T-helper 22 cell (primary cell): Measurements from ENCODE around the gene PPM1F.

Experiments used
- DNase-seq: peaks from one replicate; pipeline ENCODE4 v3.0.0-alpha.2; 2020; ENCODE audit warnings: low read depth

Gene PPM1F

GRCh38 chr22:21975854-21976345, 23.3 kb upstream of the PPM1F start:
- DNase-seq = no peak

GRCh38 chr22:21975273-21975672, 22.6 kb upstream of the PPM1F start:
- no peak for DNase-seq

GRCh38 chr22:21974058-21974649, 21.5 kb upstream of the PPM1F start:
- no peak for DNase-seq

- DNase-seq = no peak
Measured at GRCh38 chr22:21972806-21973205, 20.2 kb upstream of the PPM1F start.

- no peak for DNase-seq
Measured at GRCh38 chr22:21972293-21972779, 19.7 kb upstream of the PPM1F start.

GRCh38 chr22:21971858-21972275, 19.2 kb upstream of the PPM1F start:
- DNase-seq = no peak

- DNase-seq = no peak
Measured at GRCh38 chr22:21970800-21971617, 18.4 kb upstream of the PPM1F start.

GRCh38 chr22:21970037-21970799, 17.6 kb upstream of the PPM1F start:
- DNase-seq = no peak

GRCh38 chr22:21968452-21969129, 15.9 kb upstream of the PPM1F start:
- no peak for DNase-seq

- DNase-seq = no peak
Measured at GRCh38 chr22:21967693-21968271, 15.1 kb upstream of the PPM1F start.

GRCh38 chr22:21966643-21967516, 14.2 kb upstream of the PPM1F start:
- DNase-seq = no peak

GRCh38 chr22:21965762-21966288, 13.2 kb upstream of the PPM1F start:
- no peak for DNase-seq

- no peak for DNase-seq
Measured at GRCh38 chr22:21964918-21965484, 12.4 kb upstream of the PPM1F start.

GRCh38 chr22:21964234-21964633, 11.6 kb upstream of the PPM1F start:
- no peak for DNase-seq

- no peak for DNase-seq
Measured at GRCh38 chr22:21963790-21964211, 11.2 kb upstream of the PPM1F start.

- no peak for DNase-seq
Measured at GRCh38 chr22:21963286-21963685, 10.6 kb upstream of the PPM1F start.

- no peak for DNase-seq
Measured at GRCh38 chr22:21962655-21962949, 10.0 kb upstream of the PPM1F start.

GRCh38 chr22:21961886-21962654, 9.4 kb upstream of the PPM1F start:
- DNase-seq = no peak

GRCh38 chr22:21961127-21961867, 8.6 kb upstream of the PPM1F start:
- no peak for DNase-seq
